Heart left ventricle (tissue), 16 donors: ENCODE measurements around the gene POLR1G. TPM values are rescaled to one million over a fixed set of nuclear protein-coding genes. Genes with fewer than 3 reads are reported as not detected.

Experiments used
- ATAC-seq, 4 donors: fragments of 200-7000 bp; cut with Tn5 transposase; one replicate each; pipeline ENCODE4 v1.9.1; 2020 to 2022; ENCODE audit warnings: moderate library complexity in 4 of 4, mild to moderate bottlenecking in 3 of 4, moderate number of reproducible peaks in 1 of 4
- DNase-seq, 5 donors: peaks; one replicate each; pipeline ENCODE4 v3.0.0-alpha.2; 2020
- H3K27ac ChIP-seq, 12 donors: fragments of 200-600 bp; sonication (generic) in 4 of 12; one replicate each; pipeline versions ENCODE4 v1.5.0 to v1.8.0; 2016 to 2022; ENCODE audit warnings: mild to moderate bottlenecking in 2 of 12
- H3K27me3 ChIP-seq, 9 donors: fragments of 200-600 bp; sonication (generic) in 2 of 9; one replicate each; pipeline versions ENCODE4 v1.5.1 to v1.8.0; 2016 to 2022; ENCODE audit warnings: mild to moderate bottlenecking in 3 of 9
- H3K36me3 ChIP-seq, 9 donors: fragments of 200-600 bp; sonication (generic) in 2 of 9; one replicate each; pipeline versions ENCODE4 v1.5.0 to v1.8.0; 2018 to 2022; ENCODE audit warnings: mild to moderate bottlenecking in 2 of 9
- H3K4me1 ChIP-seq, 12 donors: fragments of 200-600 bp; sonication (generic) in 4 of 12; one replicate each; pipeline versions ENCODE4 v1.5.0 to v1.8.0; 2016 to 2022; ENCODE audit warnings: mild to moderate bottlenecking in 3 of 12
- H3K4me3 ChIP-seq, 12 donors: fragments of 200-600 bp; sonication (generic) in 4 of 12; one replicate each; pipeline versions ENCODE4 v1.5.0 to v1.8.0; 2017 to 2022; ENCODE audit warnings: mild to moderate bottlenecking in 9 of 12, moderate library complexity in 4 of 12
- H3K9me3 ChIP-seq, 12 donors: fragments of 200-600 bp; sonication (generic) in 4 of 12; one replicate each; pipeline versions ENCODE4 v1.5.0 to v1.8.0; 2016 to 2022; ENCODE audit warnings: mild to moderate bottlenecking in 1 of 12
- CTCF ChIP-seq, 12 donors: fragments of 200-600 bp; sonication (generic) in 4 of 12; IDR thresholded peaks; one replicate each; pipeline versions ENCODE4 v1.5.0 to v1.8.0; 2018 to 2022; ENCODE audit warnings: antibody characterized with exemption in 12 of 12, mild to moderate bottlenecking in 5 of 12
- POLR2A ChIP-seq, 2 donors: fragments of 450-650 bp; IDR thresholded peaks; one replicate each; pipeline ENCODE4 v1.6.1; 2017; ENCODE audit warnings: antibody characterized with exemption in 2 of 2, mild to moderate bottlenecking in 2 of 2, moderate library complexity in 2 of 2
- WGBS, 4 donors: extraction: QIAGEN DNeasy Blood & Tissue Kit in 2 of 4; methylation state at CpG; one replicate each; pipeline versions ENCODE4 v1.1.5 to v1.1.7; 2013 to 2018; 5-methylcytosine and 5-hydroxymethylcytosine counted together
- intact Hi-C, 10 donors: fragments of 100-400 bp; cut with DNase I; formaldehyde crosslinking; loops; one replicate each; pipeline versions ENCODE4 v1.11.1 to v1.14.2; 2022
- microRNA-seq, 4 donors: library from miRNA; unstranded; fragments of <30 nt; microRNA quantifications; one replicate each; pipeline versions ENCODE4 to v1.2.0, GENCODE V29; 2017 to 2020
- polyA plus RNA-seq, 2 donors: library from polyadenylated mRNA; stranded (reverse); fragments of 200-250 nt; gene quantifications; one replicate each; pipeline ENCODE4 v1.2.3, GENCODE V29; 2013
- total RNA-seq, 9 donors: library from RNA; depleted of rRNA in 2 of 9; stranded (reverse); fragments of >200 nt in 2 of 9; fragmentation: NEBNext Ultra II Directional in 3 of 9; extraction: Animal tissue kit (Norgen Biotek cat#: 25700) in 3 of 9; gene quantifications; one replicate each; pipeline versions ENCODE4 v1.1.0 to v1.2.4, GENCODE V29; 2016 to 2023
- donor health status: ischemic (EF 13 %, LVEDD 7.1; RV severe dilation, severe dysfunction).
- donor health status: healthy with polysubstance abuse.
- donor health status: DM: no; HTN: yes; CAD: no.
- donor health status: DM: no; HTN: no; CAD: no.
- donor health status: ischemic (EF 25% LVEDD 6.9; RV normal size, moderate dysfunction).
- donor health status: ischemic (EF 25% LVEDD 5.7; RV mildly dilated, moderate dysfunction).
- donor health status: healthy.
- donor health status: DM: yes; HTN: yes; CAD: no.
- donor health status: ischemic (EF 35%, LVEDD 5.7; RV mildly dilated, moderate dysfunction).
- donor health status: nonischemic (EF 11% LVEDD 7.7; RV severe dilation, severe dysfunction).
- donor health status: DM: yes; HTN: yes; CAD: no.
- donor health status: PGD.
- donor health status: ischemic (EF 29% LVEDD 5.4; RV normal size, mild dysfunction).
- donor health status: nonischemic (EF 23%, LVEDD 6.1; RV moderate dilation, normal function).

POLR1G gene
- total and polyA plus RNA-seq, 11 donors: 4.4 to 10.6 (median 6.9) TPM

GRCh38 chr19:45455707-45456499 is 49.5 kb downstream of the POLR1G start:
- DNase-seq (peak; percentile 88 to 97 (median 90)), ATAC-seq (peak; percentile 91 to 96 (median 94))
- Histone ChIP-seq H3K4me3 (peak overlapping the region in 6 of 12 donors; percentile 8 to 33 (median 21)), H3K27me3 (no peaks in the 10 kb centered on the region), H3K36me3 (no peaks in the 10 kb centered on the region), H3K27ac (peak overlapping the region in 11 of 12 donors; percentile 28 to 86 (median 65)), H3K4me1 (peaks cover 0 to 38% (median 19%) of the 10 kb centered on the region in 12 donors), H3K9me3 (no peaks in the 10 kb centered on the region)
- TF ChIP-seq POLR2A (IDR thresholded peaks at IDR 0.05): peak in 1 of 2 donors; percentile 24
- TF ChIP-seq CTCF (IDR thresholded peaks at IDR 0.05): no peak
- intact Hi-C loops: no loop called here
- 7 to 17% (median 11%) methylated on average over 21 to 27 of the region's 27 CpGs for WGBS, 4 donors

GRCh38 chr19:45456500-45456815 is 50.0 kb downstream of the POLR1G start:
- Histone ChIP-seq H3K36me3 (no peaks in the 10 kb centered on the region), H3K4me3 (peak overlapping the region in 2 of 12 donors; percentile 8 to 33), H3K9me3 (no peaks in the 10 kb centered on the region), H3K27me3 (no peaks in the 10 kb centered on the region), H3K27ac (peak overlapping the region in 7 of 12 donors; percentile 63 to 86 (median 79)), H3K4me1 (peaks cover 0 to 33% (median 16%) of the 10 kb centered on the region in 12 donors)
- ATAC-seq: no peak
- TF ChIP-seq CTCF (IDR thresholded peaks at IDR 0.05) (no peak), POLR2A (IDR thresholded peaks at IDR 0.05) (no peak)
- DNase-seq: no peak
- intact Hi-C loops: no loop called here
- 66 to 73% (median 73%) methylated on average over 2 of the region's 2 CpGs for WGBS, 4 donors

- H3K4me3 ChIP-seq: no peak overlapping the region
- no peak overlapping the region for H3K27ac ChIP-seq
- peaks cover 0 to 26% (median 14%) of the 10 kb centered on the region in 12 donors for H3K4me1 ChIP-seq
- DNase-seq (no peak), ATAC-seq (no peak)
- H3K36me3 ChIP-seq: no peaks in the 10 kb centered on the region
- TF ChIP-seq CTCF (IDR thresholded peaks at IDR 0.05): no peak
- intact Hi-C loops: no loop called here
- no peaks in the 10 kb centered on the region for H3K9me3 ChIP-seq
- H3K27me3 ChIP-seq: no peaks in the 10 kb centered on the region
These were observed 51.3 kb downstream of the POLR1G start for GRCh38 chr19:45457776-45458175.

Small RNA genes lying within 50 kb of the gene (microRNA-seq; reads per million reads assigned to microRNA genes)
- gene MIR6088: 0 reads per million in 4 donors

Other genes starting within 250 kb of the POLR1G start
- under 1 TPM in 3 of 9 donors, not detected in 6; 0.09 to 0.28 (median 0.09) TPM for gene NKPD1, start 245.7 kb upstream of the POLR1G start, total RNA-seq
- under 1 TPM in 1 of 2 donors, not detected in 1; 0.18 TPM for gene NKPD1, start 245.7 kb upstream of the POLR1G start, polyA plus RNA-seq
- gene TRAPPC6A, start 228.4 kb upstream of the POLR1G start, total RNA-seq: 10 to 100 TPM in 8 of 9 donors, 1 to 10 TPM in 1; 7.7 to 22.8 (median 18.6) TPM
- gene TRAPPC6A, start 228.4 kb upstream of the POLR1G start, polyA plus RNA-seq: 10 to 100 TPM; 12.3 to 19.2 TPM
- 1 to 10 TPM; 2.9 to 8.1 (median 4.8) TPM for gene BLOC1S3, start 227.9 kb upstream of the POLR1G start, total RNA-seq
- gene BLOC1S3, start 227.9 kb upstream of the POLR1G start, polyA plus RNA-seq: 1 to 10 TPM; 2.0 to 8.0 TPM
- 1 to 10 TPM in 4 of 9 donors, under 1 TPM in 5; 0.32 to 2.5 (median 0.85) TPM for gene EXOC3L2, start 161.2 kb upstream of the POLR1G start, total RNA-seq
- 1 to 10 TPM in 1 of 2 donors, under 1 TPM in 1; 0.88 to 1.3 TPM for gene EXOC3L2, start 161.2 kb upstream of the POLR1G start, polyA plus RNA-seq
- 10 to 100 TPM; 25.5 to 46.9 (median 32.8) TPM for gene MARK4, start 155.4 kb upstream of the POLR1G start, total RNA-seq
- 10 to 100 TPM; 18.0 to 28.5 TPM for gene MARK4, start 155.4 kb upstream of the POLR1G start, polyA plus RNA-seq
- over 10,000 TPM in 1 of 9 donors, 1,000 to 10,000 TPM in 8; 1,947 to 11,128 (median 3,786) TPM for gene CKM, start 83.8 kb upstream of the POLR1G start, total RNA-seq
- 1,000 to 10,000 TPM; 1,885 to 6,019 TPM for gene CKM, start 83.8 kb upstream of the POLR1G start, polyA plus RNA-seq
- gene KLC3, start 65.9 kb upstream of the POLR1G start, total RNA-seq: under 1 TPM in 4 of 9 donors, not detected in 5; 0.12 to 0.69 (median 0.30) TPM
- gene KLC3, start 65.9 kb upstream of the POLR1G start, polyA plus RNA-seq: under 1 TPM in 1 of 2 donors, not detected in 1; 0.32 TPM
- gene ERCC2, start 36.1 kb upstream of the POLR1G start, total RNA-seq: 10 to 100 TPM in 8 of 9 donors, 1 to 10 TPM in 1; 9.8 to 24.1 (median 13.9) TPM
- gene ERCC2, start 36.1 kb upstream of the POLR1G start, polyA plus RNA-seq: 1 to 10 TPM; 5.8 to 8.4 TPM
- gene PPP1R13L, start 1.6 kb upstream of the POLR1G start, total RNA-seq: 100 to 1,000 TPM in 7 of 9 donors, 10 to 100 TPM in 2; 92.3 to 400 (median 139) TPM
- gene PPP1R13L, start 1.6 kb upstream of the POLR1G start, polyA plus RNA-seq: 100 to 1,000 TPM; 102 to 174 TPM
- gene ERCC1, start 17.3 kb downstream of the POLR1G start, total RNA-seq: 100 to 1,000 TPM; 104 to 156 (median 121) TPM
- gene ERCC1, start 17.3 kb downstream of the POLR1G start, polyA plus RNA-seq: 100 to 1,000 TPM; 120 to 294 TPM
- 100 to 1,000 TPM in 1 of 9 donors, 10 to 100 TPM in 1, 1 to 10 TPM in 4, under 1 TPM in 3; 0.23 to 107 (median 1.1) TPM for gene FOSB, start 61.4 kb downstream of the POLR1G start, total RNA-seq
- 1 to 10 TPM; 1.4 to 8.0 TPM for gene FOSB, start 61.4 kb downstream of the POLR1G start, polyA plus RNA-seq
- 10 to 100 TPM; 12.9 to 33.0 (median 26.9) TPM for gene RTN2, start 90.4 kb downstream of the POLR1G start, total RNA-seq
- gene RTN2, start 90.4 kb downstream of the POLR1G start, polyA plus RNA-seq: 10 to 100 TPM; 12.1 to 14.2 TPM
- 1 to 10 TPM in 1 of 9 donors, under 1 TPM in 3, not detected in 5; 0.56 to 2.7 (median 0.65) TPM for gene PPM1N, start 91.8 kb downstream of the POLR1G start, total RNA-seq
- gene PPM1N, start 91.8 kb downstream of the POLR1G start, polyA plus RNA-seq: under 1 TPM; 0.23 to 0.78 TPM
- gene VASP, start 100.8 kb downstream of the POLR1G start, total RNA-seq: 100 to 1,000 TPM in 1 of 9 donors, 10 to 100 TPM in 8; 31.2 to 106 (median 46.8) TPM
- gene VASP, start 100.8 kb downstream of the POLR1G start, polyA plus RNA-seq: 10 to 100 TPM; 50.9 to 74.9 TPM
- 10 to 100 TPM; 21.3 to 30.4 (median 22.5) TPM for gene OPA3, start 178.2 kb downstream of the POLR1G start, total RNA-seq
- gene OPA3, start 178.2 kb downstream of the POLR1G start, polyA plus RNA-seq: 10 to 100 TPM; 13.1 to 22.3 TPM
- 10 to 100 TPM in 3 of 9 donors, 1 to 10 TPM in 6; 2.7 to 36.0 (median 4.3) TPM for gene GPR4, start 195.6 kb downstream of the POLR1G start, total RNA-seq
- gene GPR4, start 195.6 kb downstream of the POLR1G start, polyA plus RNA-seq: 1 to 10 TPM; 5.1 to 6.9 TPM
- 10 to 100 TPM; 22.4 to 50.2 (median 44.1) TPM for gene EML2, start 232.8 kb downstream of the POLR1G start, total RNA-seq
- 10 to 100 TPM; 19.0 to 23.2 TPM for gene EML2, start 232.8 kb downstream of the POLR1G start, polyA plus RNA-seq